Common myeloid progenitor, CD34-positive (primary cell): Measurements from ENCODE around the gene STAT2.
A peak's percentile ranks its signal among the peaks of the same experiment; 100 is the strongest.

Source experiments
- CTCF ChIA-PET: fragments of 350-600 bp; sonication (Branson Sonifier 250); formaldehyde crosslinking; loops from one replicate; lab custom pipeline; 2021; ENCODE audit warnings: antibody characterized with exemption; lab: Charles Lee
- POLR2A ChIA-PET: fragments of 350-600 bp; sonication (Branson Sonifier 250); formaldehyde crosslinking; loops from one replicate; lab custom pipeline; 2021; ENCODE audit warnings: antibody characterized with exemption; lab: Charles Lee
- DNase-seq, 3 donors: peaks; one replicate each; pipeline versions ENCODE4 v3.0.0 to v3.0.0-alpha.2; 2013
- H3K27ac ChIP-seq, 2 experiments: 1 replicate in 1 of 2; 2 replicates in 1 of 2; pipeline ENCODE4 v1.7.0; 2013; ENCODE audit warnings: inconsistent platforms in 2 of 2, low read length in 2 of 2, mild to moderate bottlenecking in 2 of 2, low read depth in 1 of 2, moderate library complexity in 1 of 2; ENCODE audit not compliant: severe bottlenecking in 2 of 2, insufficient read depth in 1 of 2, poor library complexity in 1 of 2
- H3K27me3 ChIP-seq, 5 experiments: replicated peaks in 2 of 5; 1 replicate in 3 of 5; 2 replicates in 2 of 5; pipeline versions ENCODE4 v1.6.1 to v1.7.0; 2013; ENCODE audit warnings: low read length in 4 of 5, mild to moderate bottlenecking in 2 of 5, moderate library complexity in 2 of 5, inconsistent platforms in 1 of 5; ENCODE audit not compliant: insufficient read depth in 5 of 5, control insufficient read depth in 4 of 5
- H3K36me3 ChIP-seq, 4 experiments: 1 replicate in 2 of 4; 2 replicates in 2 of 4; pipeline versions ENCODE4 v1.6.1 to v1.7.0; 2013; ENCODE audit warnings: low read length in 3 of 4, control low read depth in 1 of 4, mild to moderate bottlenecking in 1 of 4; ENCODE audit not compliant: control insufficient read depth in 4 of 4, insufficient read depth in 4 of 4
- H3K4me1 ChIP-seq, 4 experiments: 1 replicate in 3 of 4; 2 replicates in 1 of 4; pipeline versions ENCODE4 v1.6.1 to v1.7.1; 2013; ENCODE audit warnings: low read length in 3 of 4, mild to moderate bottlenecking in 3 of 4, control low read depth in 1 of 4, inconsistent platforms in 1 of 4, moderate library complexity in 1 of 4; ENCODE audit not compliant: control insufficient read depth in 4 of 4, insufficient read depth in 4 of 4; ENCODE audit errors: control extremely low read depth in 1 of 4
- H3K4me3 ChIP-seq, 7 experiments: 1 replicate in 4 of 7; 2 replicates in 3 of 7; pipeline versions ENCODE4 v1.5.1 to v1.7.0; 2013; ENCODE audit warnings: mild to moderate bottlenecking in 7 of 7, low read length in 6 of 7, moderate library complexity in 6 of 7, inconsistent platforms in 2 of 7, low read depth in 2 of 7, control low read depth in 1 of 7; ENCODE audit not compliant: insufficient read depth in 4 of 7, control insufficient read depth in 1 of 7; ENCODE audit errors: extremely low read depth in 1 of 7
- H3K9me3 ChIP-seq, 5 experiments: 1 replicate in 4 of 5; 2 replicates in 1 of 5; pipeline versions ENCODE4 v1.6.1 to v1.7.1; 2013; ENCODE audit warnings: low read length in 4 of 5, mild to moderate bottlenecking in 2 of 5, inconsistent platforms in 1 of 5, low read depth in 1 of 5, moderate library complexity in 1 of 5; ENCODE audit not compliant: control insufficient read depth in 4 of 5, insufficient read depth in 2 of 5; ENCODE audit errors: control extremely low read depth in 1 of 5
- WGBS: methylation state at CpG from one replicate; pipeline ENCODE4 v1.1.5; 2013; ENCODE audit not compliant: insufficient coverage; 5-methylcytosine and 5-hydroxymethylcytosine counted together

STAT2 gene

DNA sequence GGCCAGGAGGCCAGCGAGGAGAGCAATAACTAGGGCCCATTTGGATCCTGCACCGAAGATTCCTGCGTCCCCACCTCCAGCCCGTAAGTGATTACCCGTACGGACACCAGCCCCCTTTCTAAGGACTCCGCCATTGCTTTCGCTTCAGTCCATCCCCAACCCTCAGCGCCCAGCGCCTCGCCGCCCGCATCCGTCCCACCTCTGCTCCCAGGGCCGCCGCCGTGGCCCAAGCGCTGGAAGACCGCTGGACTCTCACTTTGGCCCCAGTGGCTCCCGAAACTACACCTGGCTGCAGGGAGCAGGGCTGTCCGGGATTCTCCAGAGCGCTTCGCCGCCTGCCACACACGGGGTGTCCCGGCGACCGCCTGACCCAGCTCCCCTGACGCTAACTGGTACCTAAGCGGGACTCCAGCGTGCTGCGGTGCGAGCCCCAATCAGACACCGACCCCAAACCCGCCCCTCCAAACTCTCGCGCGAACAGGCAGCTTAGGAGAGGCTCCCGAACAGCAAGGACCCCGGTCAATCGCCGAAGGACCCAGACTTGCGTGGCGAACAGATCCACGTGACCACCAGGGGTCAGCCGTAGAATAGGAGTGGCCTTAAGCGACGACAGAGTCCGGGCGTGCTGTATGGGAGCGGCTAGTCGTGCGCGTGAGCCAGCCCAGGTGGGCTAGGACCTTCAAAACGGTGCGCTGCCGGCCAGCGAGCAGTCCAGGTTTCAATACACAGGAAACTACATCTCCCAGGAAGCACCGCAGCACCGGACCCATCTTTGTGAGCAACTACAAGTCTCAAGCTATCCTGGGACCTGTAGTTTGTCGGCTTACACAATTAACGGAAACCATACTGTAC lies 44.1 kb downstream of the STAT2 start, which contains the start of gene CNPY2:
Gene CNPY2, minus strand, starts transcription at position 367 of the 852 bp plus-strand sequence. CDS start 771 bp downstream, outside the sequence.
- Histone ChIP-seq H3K4me3 (peak within 1 kb of the TSS; percentile 71 to 98 (median 94)), H3K4me1 (peaks cover 6 to 18% (median 17%) of the 10 kb centered on the region in 4 experiments), H3K27me3 (no peaks in the 10 kb centered on the region), H3K9me3 (no peaks in the 10 kb centered on the region), H3K27ac (peak within 1 kb of the TSS; percentile 91 to 94), H3K36me3 (peaks cover 10 to 40% (median 19%) of the 10 kb centered on the region in 4 experiments)
- 0% methylated on average over 58 of the region's 62 CpGs for WGBS
- DNase-seq = peak; percentile 95 to 98 (median 97)
- CTCF ChIA-PET = interaction anchor here (0.6 to 3.1 kb wide), 14 partner anchors 11 to 287 kb away, joined by 3 to 19 read pairs (median 4); partner anchors contain the start of genes ANKRD52, PAN2 and STAT2
- POLR2A ChIA-PET = interaction anchor here (0.9 to 2.0 kb wide), 6 partner anchors 8 to 198 kb away, joined by 3 to 28 read pairs (median 6); partner anchors contain the start of genes CS, PAN2, STAT2 and ZC3H10

DNA sequence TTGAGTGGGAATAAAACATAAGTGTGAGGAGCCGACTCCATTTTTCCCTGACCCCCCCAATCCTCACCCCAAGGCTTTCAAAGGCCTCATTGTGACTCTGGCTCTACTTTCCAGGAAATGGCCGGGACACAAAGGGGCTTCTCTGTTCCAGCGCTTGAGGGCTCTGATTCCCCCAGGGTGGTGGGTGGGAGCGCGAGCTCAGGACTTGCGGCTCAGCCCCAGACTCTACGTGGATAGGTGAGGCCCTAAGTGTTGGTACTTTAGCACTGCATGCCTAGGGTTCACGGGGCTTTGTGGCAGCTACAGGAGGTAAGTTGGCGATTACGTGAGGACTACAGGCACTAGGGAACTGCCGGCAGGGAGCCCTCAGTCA lies 44.7 kb downstream of the STAT2 start:
- H3K36me3 ChIP-seq = peaks cover 12 to 46% (median 24%) of the 10 kb centered on the region in 4 experiments
- 2% methylated on average over 9 of the region's 11 CpGs for WGBS
- H3K4me3 ChIP-seq = peak overlapping the region; percentile 71 to 98 (median 94)
- ChIA-PET CTCF (interaction anchor here (1.0 to 3.1 kb wide), 7 partner anchors 10 to 156 kb away, joined by 3 to 19 read pairs (median 7); partner anchors contain the start of genes ANKRD52 and STAT2), POLR2A (interaction anchor here (1.3 to 2.0 kb wide), 4 partner anchors 15 to 149 kb away, joined by 4 to 28 read pairs (median 10); partner anchors contain the start of genes CS, PAN2 and STAT2)
- peak overlapping the region; percentile 91 to 94 for H3K27ac ChIP-seq
- H3K9me3 ChIP-seq = no peaks in the 10 kb centered on the region
- peaks cover 6 to 18% (median 17%) of the 10 kb centered on the region in 4 experiments for H3K4me1 ChIP-seq
- no peak for DNase-seq
- H3K27me3 ChIP-seq = no peaks in the 10 kb centered on the region

DNA sequence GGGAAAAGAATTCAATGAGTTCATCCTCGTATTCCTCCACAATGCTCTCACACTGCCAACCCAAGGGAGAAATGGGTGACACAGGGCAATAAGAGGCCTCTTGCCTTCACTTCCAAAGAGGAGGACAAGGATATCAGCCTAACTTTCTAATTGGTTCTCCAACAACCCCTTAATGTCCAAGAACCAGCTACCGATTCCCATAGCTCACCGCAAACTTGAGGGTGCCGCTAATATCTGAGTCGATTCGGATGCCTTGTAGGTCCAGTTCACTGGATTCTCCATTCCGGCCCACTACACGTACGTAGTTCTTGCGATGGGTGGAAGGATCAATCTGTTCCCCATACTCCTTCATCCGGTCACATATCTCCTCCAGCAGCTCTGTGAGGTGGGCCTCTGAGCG lies 48.9 kb downstream of the STAT2 start:
- WGBS = 96% methylated on average over 12 of the region's 12 CpGs
- H3K27me3 ChIP-seq = no peaks in the 10 kb centered on the region
- no peak overlapping the region for H3K27ac ChIP-seq
- no peak overlapping the region for H3K4me3 ChIP-seq
- ChIA-PET CTCF (interaction anchor here (0.7 to 3.4 kb wide), 9 partner anchors 11 to 191 kb away, joined by 3 to 11 read pairs (median 4); partner anchors contain the start of genes APOF and CS), POLR2A (no interaction called here)
- H3K4me1 ChIP-seq = peaks cover 6 to 13% (median 11%) of the 10 kb centered on the region in 4 experiments
- H3K36me3 ChIP-seq = peaks cover 12 to 50% (median 31%) of the 10 kb centered on the region in 4 experiments
- no peaks in the 10 kb centered on the region for H3K9me3 ChIP-seq
- no peak for DNase-seq

DNA sequence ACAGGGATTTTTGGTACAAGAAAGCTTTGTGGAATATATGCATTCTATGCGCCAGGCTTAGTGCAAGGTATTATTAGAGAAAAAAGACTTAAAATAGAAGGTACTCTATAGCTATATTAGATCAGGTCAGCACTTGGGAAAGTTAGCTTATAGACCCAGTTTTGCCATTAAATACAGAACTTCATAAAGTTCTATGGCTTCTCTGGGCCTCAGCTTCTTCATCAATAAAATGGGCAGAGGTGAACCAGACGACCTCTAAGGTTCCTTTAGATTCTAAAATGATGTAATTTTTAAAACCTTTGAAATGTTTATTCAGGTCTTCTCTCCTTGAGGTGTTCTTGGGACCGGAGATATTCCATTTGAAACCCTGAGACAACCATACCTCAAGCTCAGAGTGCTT lies 51.2 kb downstream of the STAT2 start:
- no peaks in the 10 kb centered on the region for H3K27me3 ChIP-seq
- no peaks in the 10 kb centered on the region for H3K4me1 ChIP-seq
- ChIA-PET CTCF (interaction anchor here (0.7 to 3.4 kb wide), 9 partner anchors 9 to 156 kb away, joined by 3 to 11 read pairs (median 3); partner anchors contain the start of genes CS and STAT2), POLR2A (interaction anchor here (0.6 kb wide), 1 partner anchor 20 kb away, joined by 5 read pairs; no protein-coding TSS in a partner anchor)
- H3K4me3 ChIP-seq = no peak overlapping the region
- no peak for DNase-seq
- no peaks in the 10 kb centered on the region for H3K9me3 ChIP-seq
- H3K27ac ChIP-seq = no peak overlapping the region
- peaks cover 17 to 50% (median 40%) of the 10 kb centered on the region in 4 experiments for H3K36me3 ChIP-seq
- WGBS = 100% methylated on average over 2 of the region's 3 CpGs

DNA sequence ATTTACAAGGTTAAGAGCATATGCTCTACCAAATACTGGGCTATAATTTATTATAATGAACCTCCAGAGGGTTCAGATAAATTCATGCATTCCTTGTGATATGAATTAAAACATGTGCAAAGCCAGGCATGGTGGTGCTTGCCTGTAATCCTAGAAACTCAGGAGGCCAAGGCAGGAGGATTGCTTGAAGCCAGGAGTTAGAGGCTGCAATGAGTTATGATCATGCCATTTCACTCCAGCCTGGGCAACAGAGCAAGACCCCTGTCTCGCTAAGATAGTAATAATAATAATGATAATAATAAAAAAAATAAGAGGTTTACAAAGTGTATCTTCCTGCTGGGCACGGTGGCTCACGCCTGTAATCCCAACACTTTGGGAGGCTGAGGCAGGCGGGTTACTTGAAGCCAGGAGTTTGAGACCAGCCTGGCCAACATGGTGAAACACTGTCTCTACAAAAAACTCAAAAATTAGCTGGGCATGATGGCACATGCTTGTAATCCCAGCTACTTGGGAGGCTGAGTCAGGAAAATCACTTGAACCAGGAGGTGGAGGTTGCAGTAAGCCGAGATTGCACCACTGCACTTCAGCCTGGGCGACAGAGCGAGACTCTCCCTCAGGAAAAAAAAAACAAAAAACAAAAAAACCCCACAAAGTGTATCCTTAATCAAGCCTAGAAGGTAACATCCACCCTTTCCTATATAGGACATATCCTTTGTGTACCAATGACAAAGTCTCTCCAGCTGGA lies 52.5 kb downstream of the STAT2 start:
- Histone ChIP-seq H3K27me3 (no peaks in the 10 kb centered on the region), H3K4me3 (no peak overlapping the region), H3K36me3 (peaks cover 17 to 50% (median 40%) of the 10 kb centered on the region in 4 experiments), H3K4me1 (no peaks in the 10 kb centered on the region), H3K9me3 (no peaks in the 10 kb centered on the region), H3K27ac (no peak overlapping the region)
- WGBS = 100% methylated on average over 2 of the region's 7 CpGs
- ChIA-PET CTCF (interaction anchor here (1.0 to 1.6 kb wide), 4 partner anchors 8 to 17 kb away, joined by 3 to 4 read pairs (median 4); partner anchors contain the start of gene CS), POLR2A (interaction anchor here (0.5 kb wide), 1 partner anchor 47 kb away, joined by 4 read pairs; no protein-coding TSS in a partner anchor)
- DNase-seq = no peak

DNA sequence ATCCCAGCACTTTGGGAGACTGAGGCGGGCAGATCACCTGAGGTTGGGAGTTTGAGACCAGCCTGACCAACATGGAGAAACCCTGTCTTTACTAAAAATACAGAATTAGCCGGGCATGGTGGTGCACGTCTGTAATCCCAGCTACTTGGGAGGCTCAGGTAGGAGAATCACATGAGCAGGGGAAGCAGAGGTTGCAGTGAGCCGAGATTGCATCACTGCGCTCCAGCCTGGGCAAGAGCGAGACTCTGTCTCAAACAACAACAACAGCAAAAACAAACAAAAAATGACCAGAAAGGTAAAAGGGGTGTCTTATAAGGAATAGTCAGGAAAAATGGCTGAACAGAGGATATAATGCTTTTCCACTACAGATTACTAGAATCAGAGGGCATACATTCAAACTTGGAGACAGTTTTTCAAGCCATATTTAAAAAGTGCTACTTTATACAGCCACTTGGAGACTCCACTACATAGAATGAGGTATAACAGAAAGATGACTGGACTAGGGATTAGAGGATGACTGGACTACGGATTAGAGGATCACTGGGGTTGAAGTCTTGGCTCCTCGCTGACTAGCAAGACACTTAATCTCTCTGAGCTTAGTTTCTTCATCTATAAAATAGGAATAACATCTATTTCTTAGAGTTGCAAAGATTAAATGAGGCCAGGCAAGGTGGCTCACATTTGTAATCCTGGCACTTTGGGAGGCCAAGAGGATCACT lies 54.9 kb downstream of the STAT2 start:
- POLR2A ChIA-PET = no interaction called here
- H3K36me3 ChIP-seq = peaks cover 14 to 41% (median 26%) of the 10 kb centered on the region in 4 experiments
- CTCF ChIA-PET = interaction anchor here (1.0 to 1.6 kb wide), 3 partner anchors 11 to 116 kb away, joined by 3 to 4 read pairs (median 3); partner anchors contain the start of genes CNPY2, PAN2 and SMARCC2
- 100% methylated on average over 5 of the region's 8 CpGs for WGBS
- no peak overlapping the region for H3K4me3 ChIP-seq
- no peaks in the 10 kb centered on the region for H3K27me3 ChIP-seq
- no peak for DNase-seq
- no peak overlapping the region for H3K27ac ChIP-seq
- H3K4me1 ChIP-seq = peaks cover 0 to 11% (median 10%) of the 10 kb centered on the region in 4 experiments
- no peaks in the 10 kb centered on the region for H3K9me3 ChIP-seq
